ENCODE results near the gene ST7. TPM values are rescaled to one million over a fixed set of nuclear protein-coding genes. Genes with fewer than 3 reads are reported as not detected.

The ST7 gene
- polyA plus RNA-seq, 1 donor (not counting 4 experiments of a cell fraction or from before 2014, with no cell fraction given), result 16.9 TPM

- no peak overlapping the region for H3K4me2 ChIP-seq (ENCODE audit: control insufficient read depth, extremely low read depth, insufficient read depth, low read depth, low read length)
- H3K4me1 ChIP-seq (ENCODE audit: control insufficient read depth, extremely low read depth, insufficient read depth, low read length), result no peaks in the 10 kb centered on the region
- H3K4me3 ChIP-seq (ENCODE audit: control insufficient read depth in 2 of 3, extremely low read depth in 1 of 3, insufficient read depth in 2 of 3, low read depth in 1 of 3, low read length in 3 of 3), result no peak overlapping the region
- no peaks in the 10 kb centered on the region for H3K79me2 ChIP-seq (ENCODE audit: control insufficient read depth, insufficient read depth, low read length)
- no peak overlapping the region for H3K9ac ChIP-seq (ENCODE audit: control insufficient read depth, extremely low read depth, insufficient read depth, low read length)
- TF ChIP-seq EZH2 (IDR thresholded peaks at IDR 0.05; ENCODE audit: low read length) (no peak), CTCF (optimal IDR thresholded peaks at IDR 0.05 in 1 of 3, IDR thresholded peaks at IDR 0.05 in 1 of 3, conservative IDR thresholded peaks at IDR 0.05 in 1 of 3; ENCODE audit: extremely low read depth in 1 of 3, insufficient read depth in 2 of 3, low read length in 3 of 3) (no peak)
- no peaks in the 10 kb centered on the region for H4K20me1 ChIP-seq (ENCODE audit: control insufficient read depth, extremely low read depth, insufficient read depth, low read length)
- H3K27ac ChIP-seq (ENCODE audit: control insufficient read depth, insufficient read depth, low read length), result no peak overlapping the region
- no peak for FAIRE-seq
- no peaks in the 10 kb centered on the region for H3K27me3 ChIP-seq (ENCODE audit: control insufficient read depth, extremely low read depth, insufficient read depth, low read length)
- H3K36me3 ChIP-seq (ENCODE audit: control insufficient read depth in 2 of 2, extremely low read depth in 1 of 2, insufficient read depth in 2 of 2, low read length in 2 of 2), result peaks cover 0 to 3% of the 10 kb centered on the region in 2 experiments
- H3K9me3 ChIP-seq (ENCODE audit: control insufficient read depth, low read depth, low read length), result no peaks in the 10 kb centered on the region
- no peak overlapping the region for H2AFZ ChIP-seq (ENCODE audit: control insufficient read depth, low read length)
- H3K9me1 ChIP-seq (ENCODE audit: control insufficient read depth, extremely low read depth, insufficient read depth, low read length), result no peaks in the 10 kb centered on the region
- dilution Hi-C loops (cut with MboI; ENCODE audit: extremely low pct_ligation_motif_present, low sequenced_read_pairs), result no loop called here
- DNase-seq (ENCODE audit: low read depth, low spot score), result no peak
Observed at GRCh38 chr7:117192108-117192507, 238.8 kb downstream of the ST7 start.

GRCh38 chr7:117193564-117193963, 240.3 kb downstream of the ST7 start:
- no peak overlapping the region for H2AFZ ChIP-seq (ENCODE audit: control insufficient read depth, low read length)
- no peak for DNase-seq (ENCODE audit: low read depth, low spot score)
- H3K9me3 ChIP-seq (ENCODE audit: control insufficient read depth, low read depth, low read length), result no peaks in the 10 kb centered on the region
- TF ChIP-seq CTCF (optimal IDR thresholded peaks at IDR 0.05 in 1 of 3, IDR thresholded peaks at IDR 0.05 in 1 of 3, conservative IDR thresholded peaks at IDR 0.05 in 1 of 3; ENCODE audit: extremely low read depth in 1 of 3, insufficient read depth in 2 of 3, low read length in 3 of 3) (no peak), EZH2 (IDR thresholded peaks at IDR 0.05; ENCODE audit: low read length) (no peak)
- no peaks in the 10 kb centered on the region for H3K4me1 ChIP-seq (ENCODE audit: control insufficient read depth, extremely low read depth, insufficient read depth, low read length)
- H3K4me2 ChIP-seq (ENCODE audit: control insufficient read depth, extremely low read depth, insufficient read depth, low read depth, low read length), result no peak overlapping the region
- no peaks in the 10 kb centered on the region for H3K79me2 ChIP-seq (ENCODE audit: control insufficient read depth, insufficient read depth, low read length)
- H3K36me3 ChIP-seq (ENCODE audit: control insufficient read depth in 2 of 2, extremely low read depth in 1 of 2, insufficient read depth in 2 of 2, low read length in 2 of 2), result peaks cover 0 to 4% of the 10 kb centered on the region in 2 experiments
- FAIRE-seq, result no peak
- no peaks in the 10 kb centered on the region for H4K20me1 ChIP-seq (ENCODE audit: control insufficient read depth, extremely low read depth, insufficient read depth, low read length)
- no peaks in the 10 kb centered on the region for H3K9me1 ChIP-seq (ENCODE audit: control insufficient read depth, extremely low read depth, insufficient read depth, low read length)
- no peak overlapping the region for H3K4me3 ChIP-seq (ENCODE audit: control insufficient read depth in 2 of 3, extremely low read depth in 1 of 3, insufficient read depth in 2 of 3, low read depth in 1 of 3, low read length in 3 of 3)
- no peak overlapping the region for H3K27ac ChIP-seq (ENCODE audit: control insufficient read depth, insufficient read depth, low read length)
- no peaks in the 10 kb centered on the region for H3K27me3 ChIP-seq (ENCODE audit: control insufficient read depth, extremely low read depth, insufficient read depth, low read length)
- dilution Hi-C loops (cut with MboI; ENCODE audit: extremely low pct_ligation_motif_present, low sequenced_read_pairs), result no loop called here
- H3K9ac ChIP-seq (ENCODE audit: control insufficient read depth, extremely low read depth, insufficient read depth, low read length), result no peak overlapping the region
